Esophagus squamous epithelium (tissue), 5 donors: ENCODE measurements around the gene RPH3AL. TPM values are rescaled to one million over a fixed set of nuclear protein-coding genes. Genes with fewer than 3 reads are reported as not detected.
"Not testable (repeated sequence)": the region's sequence is repeated elsewhere in the genome, so short reads cannot be mapped to it uniquely, and the experiment has no call there.

Experiments used
- DNase-seq: peaks from one replicate; lab custom pipeline; 2025; lab: John Stamatoyannopoulos, UW
- H3K27ac ChIP-seq, 4 donors: fragments of 200-600 bp; sonication (generic); one replicate each; pipeline ENCODE4 v1.5.1; 2016 to 2019; ENCODE audit warnings: mild to moderate bottlenecking in 1 of 4
- H3K27me3 ChIP-seq, 4 donors: fragments of 200-600 bp; sonication (generic); 1 replicate in 3 of 4; 2 replicates in 1 of 4; pipeline versions ENCODE4 v1.5.1 to v1.6.0; 2017 to 2021; ENCODE audit warnings: antibody characterized with exemption in 1 of 4
- H3K36me3 ChIP-seq, 3 donors: fragments of 200-600 bp; sonication (generic); one replicate each; pipeline ENCODE4 v1.5.1; 2016 to 2019
- H3K4me1 ChIP-seq, 3 donors: fragments of 200-600 bp; sonication (generic); one replicate each; pipeline ENCODE4 v1.5.1; 2017 to 2019
- H3K4me3 ChIP-seq, 4 donors: fragments of 200-600 bp; sonication (generic); 1 replicate in 3 of 4; 2 replicates in 1 of 4; pipeline ENCODE4 v1.5.1; 2016 to 2019; ENCODE audit warnings: mild to moderate bottlenecking in 2 of 4, moderate library complexity in 1 of 4
- H3K9me3 ChIP-seq, 3 donors: fragments of 200-600 bp; sonication (generic); one replicate each; pipeline ENCODE4 v1.5.1; 2016 to 2019
- CTCF ChIP-seq, 6 experiments: fragments of 450-650 bp in 4 of 6; fragments of 200-600 bp in 2 of 6; sonication (generic) in 2 of 6; IDR thresholded peaks; one replicate each; pipeline ENCODE4 v1.5.1; 2016 to 2019; ENCODE audit warnings: antibody characterized with exemption in 6 of 6, mild to moderate bottlenecking in 4 of 6, moderate library complexity in 4 of 6
- POLR2A ChIP-seq, 4 donors: fragments of 450-650 bp; IDR thresholded peaks; one replicate each; pipeline ENCODE4 v1.6.1; 2017; ENCODE audit warnings: antibody characterized with exemption in 4 of 4, mild to moderate bottlenecking in 4 of 4, moderate library complexity in 3 of 4
- WGBS, 2 donors: methylation state at CpG; one replicate each; pipeline ENCODE4 v1.1.5; 2018; 5-methylcytosine and 5-hydroxymethylcytosine counted together
- intact Hi-C: fragments of 100-400 bp; cut with DNase I; formaldehyde crosslinking; loops from one replicate; pipeline ENCODE4 v1.15.0; 2022
- total RNA-seq, 4 donors: library from RNA; depleted of rRNA; stranded (reverse); fragments of >200 nt; gene quantifications; one replicate each; pipeline ENCODE4 v1.1.0, GENCODE V29; 2016
- donor health status: DM: yes; HTN: yes; CAD: no.

The RPH3AL gene
- total RNA-seq, 4 donors from 2014 or later = 5.2 to 18.3 (median 7.5) TPM

- no peak for DNase-seq
- WGBS, 2 donors = 95% methylated on average over 7 of the region's 10 CpGs; no CpG with 5 or more reads in 1 of the 2 donors
Observed at GRCh38 chr17:219696-220095, 132.9 kb downstream of the RPH3AL start.

GRCh38 chr17:218432-219110 is 134.0 kb downstream of the RPH3AL start:
- Histone ChIP-seq H3K36me3 (no peaks in the 10 kb centered on the region), H3K9me3 (no peaks in the 10 kb centered on the region), H3K4me1 (peaks cover 0 to 4% (median 0%) of the 10 kb centered on the region in 3 donors), H3K27me3 (no peaks in the 10 kb centered on the region), H3K27ac (no peak overlapping the region), H3K4me3 (no peak overlapping the region)
- no peak for DNase-seq
- WGBS, 2 donors = 66 to 70% methylated on average over 5 to 7 of the region's 8 CpGs
- TF ChIP-seq POLR2A (IDR thresholded peaks at IDR 0.05) (no peak), CTCF (IDR thresholded peaks at IDR 0.05) (no peak)
- intact Hi-C loops = no loop called here

More at GRCh38 chr17:219696-220095, 132.9 kb downstream of the RPH3AL start:
- Histone ChIP-seq H3K4me1 (peaks cover 0 to 4% (median 0%) of the 10 kb centered on the region in 3 donors), H3K36me3 (no peaks in the 10 kb centered on the region), H3K27ac (no peak overlapping the region), H3K4me3 (no peak overlapping the region), H3K27me3 (no peaks in the 10 kb centered on the region), H3K9me3 (no peaks in the 10 kb centered on the region)
- intact Hi-C loops = no loop called here
- TF ChIP-seq CTCF (IDR thresholded peaks at IDR 0.05) (no peak), POLR2A (IDR thresholded peaks at IDR 0.05) (no peak)

GRCh38 chr17:216625-217024 is 136.0 kb downstream of the RPH3AL start:
- 44 to 50% methylated on average over 2 of the region's 2 CpGs for WGBS, 2 donors
- no peak overlapping the region for H3K4me3 ChIP-seq

GRCh38 chr17:215563-216478 is 136.8 kb downstream of the RPH3AL start:
- Histone ChIP-seq H3K4me3 (peak overlapping the region in 1 of 4 donors; percentile 19), H3K36me3 (peaks cover 0 to 13% (median 0%) of the 10 kb centered on the region in 3 donors), H3K27ac (peak overlapping the region in 1 of 4 donors; percentile 30)
- H3K27me3 ChIP-seq, intact Hi-C loops, H3K4me1 ChIP-seq, H3K9me3 ChIP-seq: not testable (repeated sequence)
- WGBS, 2 donors = 76 to 90% methylated on average over 10 to 12 of the region's 29 CpGs
- peak; percentile 41 for DNase-seq

More at GRCh38 chr17:216625-217024, 136.0 kb downstream of the RPH3AL start:
- TF ChIP-seq POLR2A (IDR thresholded peaks at IDR 0.05) = no peak
- TF ChIP-seq CTCF (IDR thresholded peaks at IDR 0.05) = no peak
- Histone ChIP-seq H3K27ac (no peak overlapping the region), H3K9me3 (no peaks in the 10 kb centered on the region), H3K4me1 (peaks cover 0 to 4% (median 0%) of the 10 kb centered on the region in 3 donors), H3K36me3 (peaks cover 0 to 9% (median 0%) of the 10 kb centered on the region in 3 donors), H3K27me3 (no peaks in the 10 kb centered on the region)
- DNase-seq = no peak
- intact Hi-C loops = no loop called here

- Histone ChIP-seq H3K4me3 (no peak overlapping the region), H3K36me3 (peaks cover 0 to 13% (median 0%) of the 10 kb centered on the region in 3 donors), H3K4me1 (peaks cover 0 to 4% (median 0%) of the 10 kb centered on the region in 3 donors), H3K27me3 (no peaks in the 10 kb centered on the region), H3K9me3 (no peaks in the 10 kb centered on the region), H3K27ac (no peak overlapping the region)
- 93 to 100% methylated on average over 2 to 6 of the region's 10 CpGs for WGBS, 2 donors
- intact Hi-C loops = no loop called here
- TF ChIP-seq POLR2A (IDR thresholded peaks at IDR 0.05) = no peak
- no peak for TF ChIP-seq CTCF (IDR thresholded peaks at IDR 0.05)
- DNase-seq = no peak
Observed at GRCh38 chr17:214881-215331, 137.7 kb downstream of the RPH3AL start.
